Fibroblast of the conjunctiva (primary cell): ENCODE data around the gene GPR35.

ENCODE experiments used
- DNase-seq: peaks from one replicate; pipeline ENCODE4 v3.0.0-alpha.2; 2010; ENCODE audit warnings: low read depth

Gene GPR35

DNA sequence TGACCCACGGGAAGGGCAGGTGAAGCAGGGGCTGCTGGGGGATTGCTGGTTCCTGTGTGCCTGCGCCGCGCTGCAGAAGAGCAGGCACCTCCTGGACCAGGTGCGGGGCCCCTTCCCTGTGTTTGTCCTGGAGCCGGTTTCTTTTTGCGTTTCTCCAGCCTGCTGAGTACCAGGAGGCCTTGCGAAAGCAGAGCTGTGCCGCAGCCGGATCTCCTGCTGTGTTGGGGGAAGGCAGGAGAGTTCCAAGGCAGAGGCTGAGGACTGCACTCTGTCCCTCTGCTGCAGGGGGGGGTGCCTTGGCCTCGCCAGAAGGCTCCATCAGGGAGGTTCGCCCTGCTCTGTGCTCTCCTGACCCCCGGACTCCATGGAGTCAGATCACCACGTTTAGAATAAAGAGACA, 35.9 kb upstream of the GPR35 start:
- DNase-seq = no peak

GRCh38 chr2:240589850-240590525, 35.3 kb upstream of the GPR35 start:
- no peak for DNase-seq

- no peak for DNase-seq
These were observed 34.6 kb upstream of the GPR35 start for GRCh38 chr2:240590681-240591111.

DNA sequence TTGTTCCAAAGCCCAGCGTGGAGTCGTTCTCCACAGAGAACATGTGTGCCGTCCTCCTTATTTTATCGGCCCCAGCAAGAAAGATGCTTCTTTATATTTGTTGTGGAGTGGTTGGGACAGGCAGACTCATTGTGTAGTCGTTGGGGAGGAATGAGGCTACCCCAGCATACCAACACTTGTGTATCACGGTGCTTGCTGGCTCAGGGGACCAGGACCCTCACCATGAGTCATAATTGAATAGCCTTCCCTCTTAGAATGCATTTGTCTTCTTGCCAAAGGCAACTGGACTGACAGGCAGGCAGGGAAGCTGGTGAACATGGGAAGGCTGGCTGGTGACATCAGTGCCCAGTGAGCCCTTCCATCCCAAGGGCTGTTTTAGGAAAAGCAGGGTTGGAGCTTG, 34.1 kb upstream of the GPR35 start:
- no peak for DNase-seq

DNA sequence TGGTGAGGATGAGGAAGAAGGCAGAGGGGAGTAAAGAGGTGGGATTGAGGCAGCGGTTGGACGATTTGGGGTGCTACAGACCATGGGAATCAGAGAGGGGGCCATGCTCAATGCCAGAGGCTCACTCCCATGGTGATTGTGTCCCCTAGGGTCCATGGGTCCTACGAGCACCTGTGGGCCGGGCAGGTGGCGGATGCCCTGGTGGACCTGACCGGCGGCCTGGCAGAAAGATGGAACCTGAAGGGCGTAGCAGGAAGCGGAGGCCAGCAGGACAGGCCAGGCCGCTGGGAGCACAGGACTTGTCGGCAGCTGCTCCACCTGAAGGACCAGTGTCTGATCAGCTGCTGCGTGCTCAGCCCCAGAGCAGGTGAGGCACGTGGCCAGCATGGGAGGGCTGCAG, 33.5 kb upstream of the GPR35 start:
- no peak for DNase-seq

- DNase-seq = no peak
These were observed 32.1 kb upstream of the GPR35 start for GRCh38 chr2:240593026-240593702.

DNA sequence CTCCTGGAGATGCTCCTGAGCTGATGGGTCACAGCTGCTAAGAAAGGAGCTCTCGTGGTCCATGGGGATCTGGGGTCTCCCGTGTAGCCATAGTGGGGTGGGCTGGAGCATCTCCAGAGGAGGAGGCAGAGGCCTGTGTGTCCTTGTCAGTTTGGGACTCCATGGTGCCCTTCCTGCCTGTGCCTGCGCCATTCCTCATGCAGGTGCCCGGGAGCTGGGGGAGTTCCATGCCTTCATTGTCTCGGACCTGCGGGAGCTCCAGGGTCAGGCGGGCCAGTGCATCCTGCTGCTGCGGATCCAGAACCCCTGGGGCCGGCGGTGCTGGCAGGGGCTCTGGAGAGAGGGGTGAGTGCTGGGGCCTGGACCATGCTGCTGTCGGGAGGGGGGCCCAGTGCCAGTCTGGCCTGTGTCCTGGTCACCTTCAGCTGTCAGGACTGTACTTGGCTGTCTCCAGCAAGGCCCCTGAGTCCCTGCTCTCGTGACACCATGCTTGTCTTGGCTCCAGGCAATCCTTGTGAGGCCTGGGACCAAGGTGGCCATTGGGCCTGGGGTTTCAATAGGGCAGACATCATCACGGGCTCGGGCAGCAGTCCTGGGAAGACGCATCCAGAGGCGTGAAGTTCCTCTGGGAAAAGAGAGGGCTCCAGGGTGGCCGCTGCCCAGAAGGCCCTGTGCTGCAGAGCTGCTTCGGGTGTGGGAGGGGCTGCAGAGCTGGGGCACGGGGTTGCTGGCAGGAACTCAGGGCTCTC, 31.4 kb upstream of the GPR35 start:
- no peak for DNase-seq

GRCh38 chr2:240594511-240595380, 30.5 kb upstream of the GPR35 start:
- no peak for DNase-seq

DNA sequence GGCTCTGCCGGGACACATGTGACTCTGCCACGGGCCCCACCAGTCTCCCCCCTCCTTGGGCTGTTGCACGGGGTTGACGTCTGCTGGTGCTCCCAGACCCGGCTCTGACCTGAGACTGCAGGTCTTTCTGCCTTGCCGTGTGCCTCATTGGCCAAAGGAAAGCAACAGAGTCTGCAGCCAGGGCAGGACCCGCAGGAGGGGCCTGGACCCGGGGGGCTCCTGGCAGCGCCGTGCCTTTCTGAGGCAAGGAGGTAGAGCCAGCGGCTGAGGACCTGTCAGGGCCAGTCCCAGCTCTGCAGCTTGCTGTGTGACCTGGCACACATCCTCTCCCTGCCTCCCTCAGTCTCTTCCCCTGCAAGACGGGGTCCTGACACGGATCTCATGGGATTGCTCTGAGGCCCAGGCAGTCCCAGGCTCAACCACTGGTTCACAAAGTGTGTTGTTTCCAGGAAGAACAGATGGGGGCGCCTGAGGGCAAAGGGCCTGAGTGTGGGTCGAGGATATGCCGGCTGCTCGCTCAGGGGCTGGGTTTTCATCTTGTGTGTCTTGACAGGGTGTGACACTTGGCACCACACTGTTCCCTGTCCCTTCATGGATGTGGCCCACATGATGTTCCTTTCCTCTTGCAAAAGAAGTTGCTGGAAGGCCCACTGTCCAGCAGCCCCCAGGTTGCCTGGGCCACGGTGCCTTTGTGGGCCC, 29.8 kb upstream of the GPR35 start:
- DNase-seq = no peak

DNA sequence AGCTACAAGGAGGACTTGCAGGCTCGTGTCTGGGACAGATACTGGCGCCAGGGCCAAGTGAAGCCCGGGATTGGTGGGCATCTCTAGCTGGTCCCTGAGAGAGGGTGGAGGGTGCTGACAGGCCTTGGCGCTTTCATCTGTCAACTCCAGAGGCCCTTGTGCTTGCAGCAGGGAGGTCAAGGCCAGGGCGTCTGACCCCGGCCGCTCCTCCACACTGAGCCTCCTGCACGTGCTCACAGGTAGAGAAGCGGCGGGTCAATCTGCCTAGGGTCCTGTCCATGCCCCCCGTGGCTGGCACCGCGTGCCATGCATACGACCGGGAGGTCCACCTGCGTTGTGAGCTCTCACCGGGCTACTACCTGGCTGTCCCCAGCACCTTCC, 29.2 kb upstream of the GPR35 start:
- no peak for DNase-seq

DNA sequence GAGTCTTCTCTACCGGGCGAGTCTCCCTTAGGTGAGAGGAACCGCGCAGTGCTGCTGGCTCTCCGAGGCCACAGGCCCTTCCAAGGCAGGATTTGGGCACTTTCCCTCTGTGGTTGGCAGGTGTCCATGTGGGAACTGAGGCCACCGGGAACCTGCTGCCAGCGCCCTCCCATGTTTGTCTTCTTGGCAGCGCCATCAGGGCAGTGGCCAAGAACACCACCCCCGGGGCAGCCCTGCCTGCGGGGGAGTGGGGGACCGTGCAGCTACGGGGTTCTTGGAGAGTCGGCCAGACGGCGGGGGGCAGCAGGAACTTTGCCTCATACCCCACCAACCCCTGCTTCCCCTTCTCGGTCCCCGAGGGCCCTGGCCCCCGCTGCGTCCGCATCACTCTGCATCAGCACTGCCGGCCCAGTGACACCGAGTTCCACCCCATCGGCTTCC, 28.8 kb upstream of the GPR35 start:
- no peak for DNase-seq

DNA sequence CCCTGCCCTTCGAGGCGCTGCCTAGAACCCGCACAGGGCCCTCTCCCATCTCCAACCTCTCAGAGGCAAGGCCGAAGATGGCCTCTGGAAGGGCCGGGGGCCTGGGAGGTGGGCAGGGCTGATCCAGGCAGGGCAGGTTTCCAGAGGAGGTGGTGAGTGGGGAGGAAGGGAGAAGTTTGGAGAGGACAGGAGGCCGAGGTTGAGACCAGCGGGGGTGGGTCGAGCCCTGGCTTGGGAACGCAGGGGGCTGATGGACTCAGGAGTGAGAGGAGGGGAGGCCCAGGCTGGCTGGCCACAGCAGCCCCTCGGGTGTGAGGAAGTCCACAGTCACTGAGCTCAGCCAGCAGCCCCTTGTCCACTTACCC, 28.2 kb upstream of the GPR35 start:
- no peak for DNase-seq

DNA sequence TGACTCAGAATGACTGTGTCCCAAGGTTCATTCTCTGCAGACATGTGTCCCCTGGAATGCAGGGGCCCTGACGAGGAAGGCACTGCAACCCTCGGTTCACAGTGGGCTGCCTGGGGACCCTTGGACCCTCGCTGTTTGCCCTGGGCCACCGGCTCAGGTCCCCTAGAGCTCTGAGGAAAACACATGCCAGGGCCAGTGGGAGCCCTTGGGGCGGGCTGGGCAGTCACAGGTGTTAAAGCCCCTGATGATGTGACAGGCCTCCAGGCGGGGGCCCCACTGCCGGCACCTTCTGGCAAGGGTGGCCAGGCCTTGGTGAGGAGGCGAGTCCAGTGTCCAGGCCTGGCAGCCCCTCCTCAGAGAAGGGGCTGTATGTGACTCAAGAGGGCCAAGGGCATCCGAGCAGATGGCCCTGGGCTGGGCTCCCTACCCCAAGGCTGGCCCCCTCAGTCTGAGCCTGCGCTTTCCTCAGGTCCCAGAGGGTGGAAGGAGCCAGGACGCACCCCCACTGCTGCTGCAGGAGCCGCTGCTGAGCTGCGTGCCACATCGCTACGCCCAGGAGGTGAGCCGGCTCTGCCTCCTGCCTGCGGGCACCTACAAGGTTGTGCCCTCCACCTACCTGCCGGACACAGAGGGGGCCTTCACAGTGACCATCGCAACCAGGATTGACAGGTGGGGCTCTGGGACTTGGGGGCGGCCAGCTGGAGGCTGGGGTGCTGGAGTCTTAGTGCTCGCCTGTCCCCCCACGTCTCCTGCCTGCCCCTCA, 27.7 kb upstream of the GPR35 start:
- DNase-seq = no peak

DNA sequence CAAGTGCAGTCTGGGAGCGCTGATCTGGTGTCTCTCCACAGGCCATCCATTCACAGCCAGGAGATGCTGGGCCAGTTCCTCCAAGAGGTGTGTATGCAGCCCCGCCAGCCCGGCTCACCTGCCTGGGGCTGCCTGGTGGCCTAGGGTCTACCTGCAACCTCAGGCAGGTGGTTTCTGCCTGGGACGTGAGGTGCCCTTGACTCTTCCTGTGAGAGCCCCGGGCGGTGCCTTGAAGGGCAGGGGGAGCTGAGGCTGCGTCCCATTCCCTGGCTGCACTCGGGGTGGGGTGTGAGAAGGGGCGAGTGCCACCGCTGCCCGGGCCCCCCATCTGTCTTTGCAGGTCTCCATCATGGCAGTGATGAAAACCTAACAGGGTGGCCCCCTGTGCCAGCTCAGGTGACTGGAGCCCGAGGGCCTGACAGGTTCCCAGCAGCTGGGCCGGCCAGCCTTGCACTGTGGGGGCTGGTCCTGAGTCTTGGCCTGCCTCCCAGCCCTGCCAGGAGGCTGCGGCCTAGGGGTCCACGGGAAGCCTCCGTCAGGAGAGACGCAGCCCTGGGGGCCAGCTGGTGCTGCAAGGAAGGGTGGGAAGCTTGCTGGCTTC, 26.9 kb upstream of the GPR35 start:
- DNase-seq = no peak

GRCh38 chr2:240599141-240599583, 26.1 kb upstream of the GPR35 start:
- DNase-seq = no peak

DNA sequence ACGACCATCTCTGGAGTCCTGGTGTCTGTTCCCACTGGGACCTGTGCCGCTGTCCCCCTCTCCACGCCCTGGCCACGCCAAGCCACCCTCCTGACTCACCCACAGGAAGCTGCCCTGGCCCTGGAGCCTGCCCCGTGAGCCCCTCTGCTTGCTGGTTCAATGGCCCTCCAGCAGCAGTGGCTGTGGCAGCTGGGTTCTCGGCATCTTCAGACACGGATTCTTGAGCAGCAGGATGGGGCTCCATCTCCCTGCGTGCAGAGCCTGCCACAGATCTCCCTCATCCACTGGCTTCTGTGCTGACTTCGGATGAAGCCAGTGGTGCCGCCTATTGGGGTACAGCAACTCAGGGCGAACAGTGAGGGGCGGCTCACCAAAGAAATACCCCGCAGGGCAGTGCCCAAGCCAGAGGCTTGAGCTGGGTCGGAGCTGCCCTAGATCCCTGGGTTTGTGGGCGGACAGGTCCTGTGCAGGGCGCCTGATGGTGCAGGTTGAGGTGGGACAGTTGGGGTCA, 24.8 kb upstream of the GPR35 start:
- no peak for DNase-seq

DNA sequence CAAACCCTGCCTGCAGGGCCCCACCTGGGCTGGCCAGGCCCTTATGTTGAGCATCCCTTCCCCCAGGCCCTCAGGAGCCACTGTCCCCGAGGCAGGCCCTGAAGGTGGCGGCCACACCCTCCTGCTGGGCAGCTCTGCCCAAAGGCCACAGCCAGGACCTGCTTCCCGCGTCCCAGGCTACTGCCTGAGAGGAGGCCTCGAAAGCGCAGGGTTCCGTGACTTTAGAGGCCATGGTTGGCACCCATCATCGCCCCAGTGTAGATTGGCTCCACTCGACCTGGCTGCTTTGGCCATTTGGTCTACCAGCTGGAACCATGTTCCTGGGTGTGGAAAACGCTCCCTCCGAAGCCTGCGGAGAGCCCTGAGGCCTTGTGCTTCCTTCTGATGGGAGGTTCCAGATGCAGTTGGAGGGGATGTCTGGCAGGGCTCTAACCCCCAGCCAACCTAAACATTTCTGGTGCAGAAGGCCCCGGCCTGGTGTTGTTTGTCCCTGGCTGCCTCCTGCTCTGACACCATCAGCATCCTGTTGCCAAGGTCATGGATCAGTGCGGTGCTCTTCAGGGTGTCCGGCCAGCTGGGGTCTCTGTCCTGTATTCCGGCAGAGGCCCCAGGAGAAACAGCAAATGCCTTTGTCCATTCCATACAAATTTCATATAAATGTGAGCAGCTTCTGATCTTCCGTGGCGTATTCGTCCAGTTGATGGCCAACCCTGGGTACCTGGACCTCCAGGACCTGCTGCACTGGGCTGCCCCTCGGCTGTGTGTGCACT, 24.0 kb upstream of the GPR35 start:
- DNase-seq = no peak

GRCh38 chr2:240601831-240602160, 23.5 kb upstream of the GPR35 start:
- DNase-seq = no peak

- DNase-seq = no peak
These were observed 22.8 kb upstream of the GPR35 start for GRCh38 chr2:240602266-240603050.
